Fibroblast of lung (primary cell): ENCODE data around the gene ERVFRD-1. TPM values are rescaled to one million over a fixed set of nuclear protein-coding genes. Genes with fewer than 3 reads are reported as not detected.

Source experiments
- DNase-seq, 2 donors: peaks; one replicate each; pipeline versions ENCODE4 v3.0.0 to v3.0.0-alpha.2; 2010; ENCODE audit warnings: low read depth in 2 of 2
- H2AFZ ChIP-seq: 2 replicates; pipeline ENCODE4 v1.5.1; 2012; ENCODE audit warnings: low read length, control low read depth, inconsistent platforms
- H3K27ac ChIP-seq: 2 replicates; pipeline ENCODE4 v1.5.1; 2011; ENCODE audit warnings: low read length, control low read depth; ENCODE audit not compliant: insufficient read depth
- H3K27me3 ChIP-seq: 2 replicates; pipeline ENCODE4 v1.5.1; 2011; ENCODE audit warnings: mild to moderate bottlenecking, low read length; ENCODE audit not compliant: control insufficient read depth, insufficient read depth
- H3K36me3 ChIP-seq: 2 replicates; pipeline ENCODE4 v1.5.1; 2011; ENCODE audit warnings: low read length; ENCODE audit not compliant: control insufficient read depth, insufficient read depth
- H3K4me1 ChIP-seq: 2 replicates; pipeline ENCODE4 v1.5.1; 2011; ENCODE audit warnings: low read length; ENCODE audit not compliant: control insufficient read depth, insufficient read depth; ENCODE audit errors: extremely low read depth
- H3K4me2 ChIP-seq: 2 replicates; pipeline ENCODE4 v1.5.1; 2011; ENCODE audit warnings: low read length, control low read depth; ENCODE audit not compliant: insufficient read depth; ENCODE audit errors: extremely low read depth
- H3K4me3 ChIP-seq, 4 experiments: fragments of 200-600 bp in 1 of 4; sonication (generic) in 1 of 4; replicated peaks in 1 of 4; 2 replicates each; pipeline ENCODE4 v1.5.1; 2011 to 2016; ENCODE audit warnings: low read length in 4 of 4, low read depth in 3 of 4, mild to moderate bottlenecking in 3 of 4, control low read depth in 2 of 4, inconsistent platforms in 1 of 4, mixed read lengths in 1 of 4; ENCODE audit not compliant: insufficient read depth in 1 of 4; ENCODE audit errors: control extremely low read depth in 1 of 4
- H3K79me2 ChIP-seq: 2 replicates; pipeline ENCODE4 v1.5.1; 2012; ENCODE audit warnings: mild to moderate bottlenecking, low read length, inconsistent platforms; ENCODE audit not compliant: control insufficient read depth, insufficient read depth
- H3K9ac ChIP-seq: 2 replicates; pipeline ENCODE4 v1.5.1; 2011; ENCODE audit warnings: mild to moderate bottlenecking, low read length, control low read depth; ENCODE audit not compliant: insufficient read depth
- H3K9me3 ChIP-seq: 2 replicates; pipeline ENCODE4 v1.5.1; 2012; ENCODE audit warnings: low read depth, low read length; ENCODE audit not compliant: control insufficient read depth, insufficient read depth
- H4K20me1 ChIP-seq: 2 replicates; pipeline ENCODE4 v1.5.1; 2011; ENCODE audit warnings: low read length; ENCODE audit not compliant: control insufficient read depth, insufficient read depth; ENCODE audit errors: extremely low read depth
- CTCF ChIP-seq, 2 donors: IDR thresholded peaks in 1 of 2; conservative IDR thresholded peaks in 1 of 2; 1 replicate in 1 of 2; 2 replicates in 1 of 2; pipeline ENCODE4 v1.5.1; 2011 to 2012; ENCODE audit warnings: low read length in 2 of 2, control low read depth in 1 of 2, inconsistent platforms in 1 of 2, low read depth in 1 of 2, mild to moderate bottlenecking in 1 of 2
- EZH2 ChIP-seq: IDR thresholded peaks from 2 replicates; pipeline ENCODE4 v1.5.1; 2012; ENCODE audit warnings: low read length, control low read depth, mild to moderate bottlenecking; ENCODE audit errors: missing control alignments
- polyA plus RNA-seq, 2 donors: library from polyadenylated mRNA; depleted of rRNA in 1 of 2; stranded (reverse) in 1 of 2; unstranded in 1 of 2; fragments of >200 nt; gene quantifications; 2 replicates each; pipeline ENCODE4 v1.2.1, GENCODE V29; 2011 to 2012; ENCODE audit warnings: missing spikeins in 1 of 2
- total RNA-seq: library from RNA; depleted of rRNA; stranded (reverse); fragments of >200 nt; gene quantifications from 2 replicates; pipeline ENCODE4 v1.2.1, GENCODE V29; 2014

Gene ERVFRD-1
- total and polyA plus RNA-seq, 2 donors (not counting 1 experiment from before 2014, with no cell fraction given) = not detected

GRCh38 chr6:11055127-11055627, 56.3 kb downstream of the ERVFRD-1 start:
- H3K4me3 ChIP-seq = no peak overlapping the region
- TF ChIP-seq EZH2 = no peak
- TF ChIP-seq CTCF (conservative IDR thresholded peaks at IDR 0.05 in 1 of 2, IDR thresholded peaks at IDR 0.05 in 1 of 2; ENCODE audit: low read depth in 1 of 2, low read length in 2 of 2) = no peak
- H4K20me1 ChIP-seq = no peaks in the 10 kb centered on the region
- H3K4me1 ChIP-seq = no peaks in the 10 kb centered on the region
- no peak overlapping the region for H3K4me2 ChIP-seq
- H3K27ac ChIP-seq = no peak overlapping the region
- H3K27me3 ChIP-seq = no peaks in the 10 kb centered on the region
- no peak overlapping the region for H3K9ac ChIP-seq
- DNase-seq = peak; percentile 31 to 58
- H2AFZ ChIP-seq = no peak overlapping the region
- H3K79me2 ChIP-seq = no peaks in the 10 kb centered on the region
- H3K36me3 ChIP-seq = no peaks in the 10 kb centered on the region
- no peaks in the 10 kb centered on the region for H3K9me3 ChIP-seq

- Histone ChIP-seq H3K27me3 (no peaks in the 10 kb centered on the region), H3K4me3 (no peak overlapping the region), H3K4me2 (no peak overlapping the region), H3K9me3 (no peaks in the 10 kb centered on the region), H3K9ac (no peak overlapping the region), H3K36me3 (no peaks in the 10 kb centered on the region), H2AFZ (no peak overlapping the region), H3K4me1 (no peaks in the 10 kb centered on the region), H3K79me2 (no peaks in the 10 kb centered on the region), H4K20me1 (no peaks in the 10 kb centered on the region), H3K27ac (no peak overlapping the region)
- peak in 1 of 2 donors; percentile 61 for DNase-seq
- TF ChIP-seq CTCF (conservative IDR thresholded peaks at IDR 0.05 in 1 of 2, IDR thresholded peaks at IDR 0.05 in 1 of 2; ENCODE audit: low read depth in 1 of 2, low read length in 2 of 2) = no peak
- TF ChIP-seq EZH2 = no peak
These were observed 56.8 kb downstream of the ERVFRD-1 start for GRCh38 chr6:11054722-11055121.

GRCh38 chr6:11053307-11053706, 58.2 kb downstream of the ERVFRD-1 start:
- H3K4me1 ChIP-seq = no peaks in the 10 kb centered on the region
- H3K79me2 ChIP-seq = no peaks in the 10 kb centered on the region
- H3K36me3 ChIP-seq = no peaks in the 10 kb centered on the region
- H4K20me1 ChIP-seq = no peaks in the 10 kb centered on the region
- no peak overlapping the region for H3K4me3 ChIP-seq
- H3K27me3 ChIP-seq = no peaks in the 10 kb centered on the region
- DNase-seq = no peak
- H2AFZ ChIP-seq = no peak overlapping the region
- no peak overlapping the region for H3K27ac ChIP-seq
- H3K9ac ChIP-seq = no peak overlapping the region
- TF ChIP-seq EZH2 (no peak), CTCF (conservative IDR thresholded peaks at IDR 0.05 in 1 of 2, IDR thresholded peaks at IDR 0.05 in 1 of 2; ENCODE audit: low read depth in 1 of 2, low read length in 2 of 2) (no peak)
- H3K9me3 ChIP-seq = no peaks in the 10 kb centered on the region
- H3K4me2 ChIP-seq = no peak overlapping the region

Other genes with a start within 250 kb of the ERVFRD-1 start
- not detected in 2 replicates for gene GCM2, start 229.7 kb downstream of the ERVFRD-1 start, total RNA-seq
- not detected in 2 replicates for gene GCM2, start 229.7 kb downstream of the ERVFRD-1 start, polyA plus RNA-seq
- under 0.01 and 0.26 TPM in 2 replicates for gene SYCP2L, start 224.7 kb downstream of the ERVFRD-1 start, total RNA-seq
- 0.02 TPM in 1 of 2 replicates, not detected in the other for gene SYCP2L, start 224.7 kb downstream of the ERVFRD-1 start, polyA plus RNA-seq
- under 0.01 and 1.0 TPM in 2 replicates for gene ELOVL2, start 67.4 kb downstream of the ERVFRD-1 start, total RNA-seq
- 1.7 and 13.9 TPM in 2 replicates for gene ELOVL2, start 67.4 kb downstream of the ERVFRD-1 start, polyA plus RNA-seq
- 6.7 and 7.4 TPM in 2 replicates for gene SMIM13, start 17.9 kb downstream of the ERVFRD-1 start, total RNA-seq
- 4.6 and 6.9 TPM in 2 replicates for gene SMIM13, start 17.9 kb downstream of the ERVFRD-1 start, polyA plus RNA-seq
- gene NEDD9, start 120.9 kb upstream of the ERVFRD-1 start, total RNA-seq = 13.6 and 33.7 TPM in 2 replicates
- gene NEDD9, start 120.9 kb upstream of the ERVFRD-1 start, polyA plus RNA-seq = 35.2 and 41.9 TPM in 2 replicates